ENCODE measurements around the gene NSUN6. TPM values are rescaled to one million over a fixed set of nuclear protein-coding genes. Genes with fewer than 3 reads are reported as not detected.
"Not testable (repeated sequence)": the region's sequence is repeated elsewhere in the genome, so short reads cannot be mapped to it uniquely, and the experiment has no call there.

NSUN6 gene
- total and polyA plus RNA-seq, 4 donors, result 16.3 to 47.6 (median 25.0) TPM

GRCh38 chr10:18571076-18571475, 80.3 kb downstream of the NSUN6 start:
- H3K36me3 ChIP-seq (ENCODE audit: control insufficient read depth in 4 of 4, insufficient read depth in 3 of 4, low read depth in 1 of 4, low read length in 3 of 4), result peaks cover 0 to 26% (median 14%) of the 10 kb centered on the region in 4 donors
- H3K4me1 ChIP-seq (ENCODE audit: control insufficient read depth in 4 of 4, insufficient read depth in 4 of 4, low read length in 3 of 4), result no peaks in the 10 kb centered on the region
- peaks cover 0 to 5% (median 1%) of the 10 kb centered on the region in 4 donors for H3K9me3 ChIP-seq (ENCODE audit: control insufficient read depth in 4 of 4, low read length in 3 of 4)
- H3K27me3 ChIP-seq (ENCODE audit: control insufficient read depth in 4 of 4, insufficient read depth in 4 of 4, low read length in 3 of 4), result no peaks in the 10 kb centered on the region
- TF ChIP-seq FOXA2 (IDR thresholded peaks at IDR 0.05) (no peak), EGR1 (IDR thresholded peaks at IDR 0.05; ENCODE audit: low read depth in 2 of 2) (no peak), ZBTB33 (IDR thresholded peaks at IDR 0.05) (no peak), CTCF (IDR thresholded peaks at IDR 0.05; ENCODE audit: low read depth, low read length, missing input control) (no peak), RAD21 (IDR thresholded peaks at IDR 0.05) (no peak), FOXA1 (IDR thresholded peaks at IDR 0.05) (no peak), JUND (IDR thresholded peaks at IDR 0.05) (no peak), YY1 (IDR thresholded peaks at IDR 0.05) (no peak), ATF3 (IDR thresholded peaks at IDR 0.05) (no peak)
- no peak overlapping the region for H3K9ac ChIP-seq (ENCODE audit: low read depth in 1 of 2, low read length in 2 of 2)
- no peak overlapping the region for H3K4me3 ChIP-seq (ENCODE audit: low read depth in 1 of 3, low read length in 3 of 3)
- no peak overlapping the region for H3K27ac ChIP-seq (ENCODE audit: low read depth in 1 of 2, low read length in 2 of 2)
- DNase-seq (ENCODE audit: low spot score), result no peak

GRCh38 chr10:18570386-18570785, 81.0 kb downstream of the NSUN6 start:
- H3K4me3 ChIP-seq (ENCODE audit: low read depth in 1 of 3, low read length in 3 of 3), result not testable (repeated sequence)
- WGBS, result 100% methylated on average over 2 of the region's 2 CpGs

GRCh38 chr10:18567343-18567856, 84.0 kb downstream of the NSUN6 start:
- Histone ChIP-seq H3K36me3 (ENCODE audit: control insufficient read depth in 4 of 4, insufficient read depth in 3 of 4, low read depth in 1 of 4, low read length in 3 of 4) (peaks cover 0 to 24% (median 15%) of the 10 kb centered on the region in 4 donors), H3K9ac (ENCODE audit: low read depth in 1 of 2, low read length in 2 of 2) (no peak overlapping the region), H3K4me1 (ENCODE audit: control insufficient read depth in 4 of 4, insufficient read depth in 4 of 4, low read length in 3 of 4) (no peaks in the 10 kb centered on the region), H3K4me3 (ENCODE audit: low read depth in 1 of 3, low read length in 3 of 3) (peak overlapping the region in 1 of 3 donors; percentile 25), H3K9me3 (ENCODE audit: control insufficient read depth in 4 of 4, low read length in 3 of 4) (peaks cover 1 to 5% (median 3%) of the 10 kb centered on the region in 4 donors), H3K27me3 (ENCODE audit: control insufficient read depth in 4 of 4, insufficient read depth in 4 of 4, low read length in 3 of 4) (no peaks in the 10 kb centered on the region), H3K27ac (ENCODE audit: low read depth in 1 of 2, low read length in 2 of 2) (no peak overlapping the region)
- no peak for DNase-seq (ENCODE audit: low spot score)
- TF ChIP-seq CTCF (IDR thresholded peaks at IDR 0.05; ENCODE audit: low read depth, low read length, missing input control) (no peak), YY1 (IDR thresholded peaks at IDR 0.05) (no peak), ATF3 (IDR thresholded peaks at IDR 0.05) (no peak), RXRA (IDR thresholded peaks at IDR 0.05) (no peak), TAF1 (conservative IDR thresholded peaks at IDR 0.05) (no peak), SP1 (IDR thresholded peaks at IDR 0.05) (no peak), ZBTB33 (IDR thresholded peaks at IDR 0.05) (no peak), RAD21 (IDR thresholded peaks at IDR 0.05) (no peak), MAX (IDR thresholded peaks at IDR 0.05) (no peak), GABPA (IDR thresholded peaks at IDR 0.05 in 1 of 2, conservative IDR thresholded peaks at IDR 0.05 in 1 of 2) (no peak)
- 98% methylated on average over 3 of the region's 3 CpGs for WGBS

More at GRCh38 chr10:18570386-18570785, 81.0 kb downstream of the NSUN6 start:
- H3K36me3 ChIP-seq (ENCODE audit: control insufficient read depth in 4 of 4, insufficient read depth in 3 of 4, low read depth in 1 of 4, low read length in 3 of 4), result peaks cover 0 to 26% (median 12%) of the 10 kb centered on the region in 4 donors
- H3K4me1 ChIP-seq (ENCODE audit: control insufficient read depth in 4 of 4, insufficient read depth in 4 of 4, low read length in 3 of 4); DNase-seq (ENCODE audit: low spot score); H3K27me3 ChIP-seq (ENCODE audit: control insufficient read depth in 4 of 4, insufficient read depth in 4 of 4, low read length in 3 of 4); H3K27ac ChIP-seq (ENCODE audit: low read depth in 1 of 2, low read length in 2 of 2); H3K9me3 ChIP-seq (ENCODE audit: control insufficient read depth in 4 of 4, low read length in 3 of 4); H3K9ac ChIP-seq (ENCODE audit: low read depth in 1 of 2, low read length in 2 of 2): not testable (repeated sequence)
